HG03108 (cell line): ENCODE data around the gene PTPRN2.
"Not testable (repeated sequence)": the region's sequence is repeated elsewhere in the genome, so short reads cannot be mapped to it uniquely, and the experiment has no call there.

Experiments used
- ATAC-seq: cut with Tn5 transposase; IDR thresholded peaks from one replicate; pipeline ENCODE4 v1.9.1; 2021; ENCODE audit warnings: moderate library complexity; ENCODE audit not compliant: unreplicated experiment

The PTPRN2 gene

DNA sequence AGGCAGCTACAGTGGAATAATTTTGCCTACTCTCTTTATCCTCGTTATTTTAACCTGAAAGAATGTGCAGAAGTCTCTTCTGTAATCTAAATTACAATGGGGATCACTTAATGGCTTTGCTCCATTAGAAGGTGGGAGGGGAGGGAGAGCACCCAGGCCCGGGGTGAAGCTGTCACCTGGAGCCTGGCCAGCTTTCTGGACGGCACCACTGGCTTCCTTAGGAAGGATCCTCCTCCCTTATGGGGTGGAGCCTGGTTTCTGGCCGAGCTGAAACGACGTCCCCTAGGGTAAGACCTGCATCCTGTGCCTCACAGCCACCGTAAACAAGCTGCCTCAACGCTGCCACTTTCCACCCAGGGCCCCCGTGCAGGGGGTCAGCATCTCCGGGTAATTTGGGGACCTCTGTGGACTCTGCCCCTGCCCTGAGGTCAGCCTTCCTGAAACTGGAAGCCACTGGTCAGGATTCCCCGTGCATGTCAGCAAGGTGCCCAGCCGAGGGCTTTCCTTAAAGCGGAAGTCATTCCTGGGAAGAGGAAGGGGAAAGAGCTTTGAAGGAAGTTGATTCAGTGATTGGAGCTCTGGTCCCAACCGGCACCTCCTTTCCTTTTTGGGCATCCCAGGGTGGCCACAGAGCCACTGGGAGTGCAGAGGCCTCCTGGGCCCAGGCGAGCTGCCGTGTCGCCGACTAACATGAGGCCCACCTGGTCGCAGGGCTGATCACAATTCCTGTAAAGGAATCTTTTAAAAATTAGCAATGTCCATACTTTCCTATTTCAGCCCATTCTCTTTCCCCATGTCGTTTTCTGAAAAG, 681.8 kb downstream of the PTPRN2 start:
- ATAC-seq, result no peak

DNA sequence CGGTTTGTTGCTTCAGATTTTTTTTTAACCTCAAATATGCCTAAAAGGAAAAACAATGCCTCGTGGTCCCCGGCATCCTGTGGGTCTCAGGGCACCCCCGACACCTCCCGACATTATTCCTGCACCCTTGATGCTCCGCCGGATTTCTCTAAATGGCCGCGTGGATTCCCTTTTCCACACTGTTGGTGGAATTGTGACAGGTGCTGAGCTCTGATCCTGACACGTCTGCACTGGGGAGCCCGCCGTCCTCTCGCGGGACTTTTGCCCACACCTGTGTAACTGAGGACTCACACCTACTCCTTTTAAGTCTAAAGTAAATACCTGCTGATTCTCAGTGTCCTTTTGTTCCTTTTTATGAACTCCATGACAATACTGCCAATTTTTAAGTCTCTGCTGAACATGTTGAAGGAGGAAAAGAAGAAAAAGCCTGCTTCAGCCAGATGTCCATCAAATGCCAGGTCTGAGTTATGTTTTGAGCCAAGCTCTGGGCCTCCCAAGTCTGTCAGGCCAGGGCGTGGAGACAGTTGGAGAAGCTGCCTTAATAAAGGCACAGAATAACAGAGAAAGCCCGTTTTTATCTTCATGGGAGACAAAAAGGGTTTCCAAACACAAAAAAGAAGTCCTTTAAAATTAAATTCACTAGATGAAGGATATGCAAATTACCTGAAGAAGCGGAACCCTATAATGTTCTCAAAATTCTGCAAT, 682.6 kb downstream of the PTPRN2 start:
- no peak for ATAC-seq

DNA sequence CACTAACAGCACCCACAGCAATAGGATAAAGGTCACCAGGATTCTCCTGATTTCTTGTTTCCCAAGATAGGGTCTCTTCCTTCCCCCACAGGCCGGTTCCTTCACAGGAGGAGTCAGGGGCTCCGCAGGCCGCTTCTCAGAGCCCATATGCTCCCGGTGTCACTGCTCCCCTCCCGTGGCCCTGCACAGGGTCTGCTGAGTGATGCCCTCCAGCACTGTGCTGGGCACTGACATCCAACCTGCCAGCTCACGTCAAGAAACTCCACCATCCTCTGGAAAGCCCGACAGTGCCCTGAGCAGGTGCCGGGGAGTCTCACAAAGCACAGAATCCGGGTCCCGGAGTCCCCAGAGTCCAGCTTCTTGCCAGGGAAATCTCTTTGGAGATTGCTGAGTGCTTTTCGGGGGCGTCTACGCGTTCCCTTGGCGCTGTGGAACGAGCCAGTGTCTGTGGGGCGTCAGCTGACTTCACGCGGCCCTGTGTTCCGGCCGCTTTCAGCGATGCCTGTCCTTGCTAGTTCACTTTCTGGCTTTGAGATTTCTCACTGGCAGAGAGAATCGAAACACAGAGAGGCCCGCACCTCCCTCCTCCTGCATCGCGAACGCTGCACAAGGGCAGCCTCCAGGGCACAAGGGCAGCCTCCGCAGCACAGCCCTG, 683.3 kb downstream of the PTPRN2 start:
- no peak for ATAC-seq

DNA sequence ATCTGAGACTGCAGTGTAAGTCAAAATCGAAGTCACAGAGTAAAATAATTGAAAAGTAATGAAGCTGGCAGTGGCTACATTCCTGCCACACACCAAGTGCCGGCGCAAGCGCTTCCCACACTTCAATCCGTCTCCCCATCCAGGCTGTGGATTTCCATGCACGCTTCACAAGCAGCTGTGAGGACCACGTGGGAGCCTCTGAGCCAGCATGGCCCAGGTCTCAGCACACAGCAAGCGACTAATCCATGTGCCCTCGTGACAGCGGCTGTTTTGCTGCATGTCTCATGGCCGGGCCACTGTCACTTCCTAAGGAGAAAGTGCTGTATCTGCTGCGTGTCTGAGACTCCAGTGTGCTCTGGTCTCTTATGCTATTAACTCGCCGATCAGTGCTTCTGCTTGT, 683.9 kb downstream of the PTPRN2 start:
- ATAC-seq, result no peak

DNA sequence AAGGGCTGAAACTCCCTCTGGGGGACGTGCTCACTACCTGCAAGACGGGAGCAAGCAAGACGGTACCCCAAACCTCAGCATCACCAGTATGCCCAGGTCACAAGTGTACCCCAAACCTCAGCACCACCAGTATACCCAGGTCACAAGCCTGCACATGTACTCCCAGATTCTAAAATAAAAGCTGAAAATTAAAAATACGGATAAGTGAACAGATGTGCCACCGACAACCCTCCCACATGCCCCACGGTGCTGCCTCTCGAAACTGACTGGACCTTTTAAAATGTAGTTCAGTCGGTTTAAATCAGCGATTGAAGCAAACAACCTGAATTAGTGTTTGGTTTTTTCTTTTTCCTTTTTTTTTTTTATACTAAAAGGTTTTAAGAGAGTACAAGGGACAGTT, 684.3 kb downstream of the PTPRN2 start:
- no peak for ATAC-seq

DNA sequence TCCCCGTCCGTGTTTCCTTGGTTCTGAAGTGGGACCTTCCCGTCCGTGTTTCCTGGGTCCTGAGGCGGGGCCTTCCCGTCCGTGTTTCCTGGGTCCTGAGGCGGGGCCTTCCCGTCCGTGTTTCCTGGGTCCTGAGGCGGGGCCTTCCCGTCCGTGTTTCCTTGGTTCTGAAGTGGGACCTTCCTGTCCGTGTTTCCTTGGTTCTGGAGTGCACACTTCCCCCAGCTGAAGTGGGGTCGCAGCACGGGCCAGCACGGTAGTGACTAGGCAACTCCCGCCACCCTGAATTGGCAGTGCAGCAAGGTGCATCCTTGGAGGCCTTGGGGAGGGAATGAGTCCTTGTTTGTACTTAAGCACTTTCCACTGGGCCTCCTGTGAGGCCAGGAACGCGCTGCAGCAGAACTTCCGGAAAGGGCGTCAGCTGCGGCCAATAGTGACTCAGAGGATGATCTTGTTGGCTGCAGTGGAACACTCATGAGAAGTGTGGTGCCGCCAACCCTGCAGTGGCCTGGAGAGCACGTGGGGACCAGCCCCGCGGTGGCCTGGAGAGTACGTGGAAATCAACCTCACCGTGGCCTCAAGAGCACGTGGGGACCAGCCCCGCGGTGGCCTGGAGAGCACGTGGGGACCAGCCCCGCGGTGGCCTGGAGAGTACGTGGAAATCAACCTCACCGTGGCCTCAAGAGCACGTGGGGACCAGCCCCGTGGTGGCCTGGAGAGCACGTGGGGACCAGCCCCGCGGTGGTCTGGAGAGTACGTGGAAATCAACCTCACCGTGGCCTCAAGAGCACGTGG, 685.6 kb downstream of the PTPRN2 start:
- not testable (repeated sequence) for ATAC-seq

DNA sequence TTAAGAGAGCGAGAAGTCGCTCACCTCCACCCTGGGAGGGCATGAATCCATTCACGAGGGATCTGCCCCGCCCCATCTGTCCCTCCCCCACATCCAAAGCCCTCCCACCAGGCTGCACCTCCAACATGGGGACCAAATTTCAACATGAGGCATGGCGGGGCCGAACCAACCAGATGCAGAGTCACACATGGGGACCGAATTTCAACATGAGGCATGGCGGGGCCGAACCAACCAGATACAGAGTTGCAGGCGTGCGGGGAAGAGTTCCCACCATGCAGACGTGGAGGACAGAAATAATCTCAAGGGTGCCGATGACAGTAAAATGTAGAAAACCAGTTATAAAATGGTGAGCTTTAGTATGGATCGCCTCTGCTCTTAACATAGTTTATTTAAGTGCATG, 686.5 kb downstream of the PTPRN2 start:
- ATAC-seq, result no peak

DNA sequence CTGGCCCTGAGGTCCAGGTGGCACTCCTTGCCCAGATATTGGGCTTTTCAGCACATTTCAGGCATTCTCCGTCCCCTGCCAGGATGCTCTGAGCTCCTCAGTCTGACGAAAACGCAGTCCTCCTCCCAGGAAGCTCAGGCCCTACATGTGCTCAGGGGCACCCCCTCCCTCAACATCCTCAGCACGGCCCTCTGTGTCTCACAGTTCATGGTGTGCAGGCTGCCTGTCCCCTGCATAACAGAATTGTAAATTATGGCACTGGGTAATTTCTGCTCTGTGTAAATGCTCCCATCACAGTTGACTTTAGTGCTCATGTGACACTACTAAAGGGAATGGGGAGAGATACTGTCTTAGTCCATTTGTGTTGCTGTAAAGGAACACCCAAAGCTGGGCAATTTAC, 687.1 kb downstream of the PTPRN2 start:
- no peak for ATAC-seq

DNA sequence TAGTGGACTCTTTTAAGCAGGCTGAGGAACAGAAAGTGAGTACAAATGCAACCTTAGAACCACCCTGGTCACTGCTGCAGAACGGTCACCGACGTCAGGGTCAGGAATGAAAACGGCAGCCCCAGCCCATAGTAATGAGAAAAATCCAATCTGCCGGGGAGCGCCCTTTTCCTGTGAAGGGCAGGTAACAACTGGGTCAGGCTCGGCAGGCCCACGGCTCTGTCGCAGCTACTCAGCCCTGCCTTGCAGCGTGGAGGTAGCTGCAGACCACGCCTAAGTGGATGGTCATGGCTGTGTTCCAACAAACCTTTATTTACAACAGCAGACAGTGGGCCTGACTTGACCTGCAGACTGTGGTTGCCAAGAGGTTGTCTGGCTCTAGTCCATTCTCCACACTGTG, 687.6 kb downstream of the PTPRN2 start:
- no peak for ATAC-seq

DNA sequence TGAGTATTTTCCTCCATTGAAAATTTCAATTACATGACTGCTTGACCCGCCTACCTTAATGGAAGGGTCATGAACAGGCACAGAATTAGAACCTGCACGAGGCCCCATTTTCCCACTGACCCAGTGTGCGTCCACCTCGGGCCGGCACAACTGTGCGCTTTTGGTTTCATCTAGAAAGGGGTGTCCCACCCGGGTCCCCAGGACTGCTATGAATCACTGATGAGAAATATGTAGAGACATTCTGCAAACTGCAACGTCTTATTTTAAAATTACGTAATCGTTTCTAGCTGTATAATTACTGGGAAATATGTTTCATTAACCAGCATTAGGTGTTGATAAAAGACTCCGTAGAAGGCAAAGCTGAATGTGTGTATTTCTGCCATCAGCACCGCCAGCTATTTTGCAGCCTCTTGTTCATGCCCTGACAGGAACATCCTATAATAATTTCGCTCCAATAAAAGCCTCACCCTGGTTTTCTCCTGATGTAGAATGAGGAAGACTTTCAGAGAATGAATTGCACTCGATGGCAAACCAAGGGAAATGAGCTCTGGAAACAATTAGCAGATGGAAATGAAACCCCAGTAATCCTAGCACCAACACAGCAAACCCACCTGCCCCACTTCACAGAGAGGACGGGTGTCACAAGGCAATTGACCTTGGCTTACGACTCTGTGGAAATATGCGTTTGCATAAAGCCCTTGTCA, 688.7 kb downstream of the PTPRN2 start:
- no peak for ATAC-seq

DNA sequence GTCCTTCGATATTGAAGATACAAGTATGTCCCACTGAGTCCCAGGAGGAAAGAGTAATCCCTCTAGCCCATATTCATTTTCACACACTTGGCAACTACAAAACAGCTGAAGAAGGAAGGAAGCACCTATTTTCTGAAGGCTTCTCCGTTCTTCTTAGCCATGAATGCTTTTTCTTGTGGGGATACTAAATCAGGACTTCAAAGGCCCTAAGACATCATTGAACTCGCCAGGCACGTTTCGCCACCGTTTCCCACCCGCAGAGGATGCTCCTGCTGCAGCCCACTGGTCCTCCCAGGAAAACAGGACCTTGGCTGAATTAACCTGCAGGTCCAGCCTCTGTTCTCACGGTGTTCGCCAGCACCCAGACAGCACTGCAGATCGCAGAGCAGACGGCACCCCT, 689.4 kb downstream of the PTPRN2 start:
- ATAC-seq, result no peak

DNA sequence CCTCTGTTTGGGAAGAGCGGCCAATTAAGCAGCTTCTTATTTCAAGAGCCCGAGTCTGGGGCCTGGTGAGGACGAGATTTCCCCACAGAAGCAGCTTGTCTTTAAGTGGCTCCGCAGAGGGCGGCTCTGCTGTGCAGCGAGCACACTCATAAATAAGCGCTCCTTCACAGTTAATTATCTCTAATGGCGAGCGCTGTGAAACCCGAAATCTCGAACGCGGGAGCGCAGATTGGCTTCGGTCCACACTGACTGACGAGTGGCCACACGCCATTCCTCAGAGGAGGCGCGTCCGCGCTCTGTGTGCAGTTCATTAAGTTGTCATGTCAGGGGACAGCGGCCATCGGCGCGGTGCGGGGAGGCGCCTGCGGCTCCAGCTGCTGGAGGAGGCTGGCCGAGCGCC, 689.9 kb downstream of the PTPRN2 start:
- ATAC-seq, result no peak

DNA sequence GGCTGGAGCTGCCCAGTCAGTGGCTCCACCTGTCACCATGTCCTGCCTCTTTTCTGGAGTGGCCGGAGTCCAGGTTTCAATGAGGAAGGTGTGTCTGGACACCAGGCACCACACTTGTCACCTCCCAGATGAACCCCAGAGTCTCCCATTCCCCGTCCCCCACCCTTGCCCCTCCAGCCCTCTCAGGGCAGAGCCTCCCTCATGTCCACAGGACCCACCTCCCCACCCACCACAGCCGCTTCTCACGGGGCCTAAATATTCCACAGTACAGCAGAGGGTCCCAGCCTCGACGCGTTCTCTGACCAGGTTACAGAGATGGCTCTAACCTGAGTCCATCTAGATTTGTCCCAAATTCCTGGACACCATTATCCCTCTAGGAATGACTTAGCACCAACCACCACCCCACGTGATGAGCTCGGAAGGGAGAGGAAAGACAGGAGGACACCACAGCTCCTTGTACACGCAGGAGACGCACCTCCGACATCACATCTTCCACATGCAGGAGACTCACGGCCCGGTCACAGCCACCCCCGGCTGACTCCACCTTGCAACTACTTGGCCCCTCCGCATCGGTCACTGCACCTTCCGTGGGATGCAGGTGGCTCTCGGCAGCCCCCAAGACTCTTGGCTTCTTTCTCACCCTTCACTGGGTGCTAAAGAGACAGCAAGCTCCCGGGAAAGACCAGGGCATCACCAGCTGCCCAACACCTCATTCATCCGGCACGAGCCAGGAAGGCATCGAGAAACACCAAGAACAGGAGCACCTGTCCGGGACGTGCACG, 690.7 kb downstream of the PTPRN2 start:
- ATAC-seq, result no peak

DNA sequence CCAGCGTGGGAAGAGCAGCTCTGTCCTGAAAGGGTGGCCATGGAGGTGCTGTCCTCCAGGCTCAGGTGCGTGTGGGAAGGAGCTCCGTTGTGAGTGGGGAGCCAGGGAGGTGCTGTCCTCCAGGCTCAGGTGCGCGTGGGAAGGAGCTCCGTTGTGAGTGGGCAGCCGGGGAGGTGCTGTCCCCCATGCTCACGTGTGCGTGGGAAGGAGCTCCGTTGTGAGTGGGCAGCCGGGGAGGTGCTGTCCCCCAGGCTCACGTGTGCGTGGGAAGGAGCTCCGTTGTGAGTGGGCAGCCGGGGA, 691.3 kb downstream of the PTPRN2 start:
- ATAC-seq, result not testable (repeated sequence)

DNA sequence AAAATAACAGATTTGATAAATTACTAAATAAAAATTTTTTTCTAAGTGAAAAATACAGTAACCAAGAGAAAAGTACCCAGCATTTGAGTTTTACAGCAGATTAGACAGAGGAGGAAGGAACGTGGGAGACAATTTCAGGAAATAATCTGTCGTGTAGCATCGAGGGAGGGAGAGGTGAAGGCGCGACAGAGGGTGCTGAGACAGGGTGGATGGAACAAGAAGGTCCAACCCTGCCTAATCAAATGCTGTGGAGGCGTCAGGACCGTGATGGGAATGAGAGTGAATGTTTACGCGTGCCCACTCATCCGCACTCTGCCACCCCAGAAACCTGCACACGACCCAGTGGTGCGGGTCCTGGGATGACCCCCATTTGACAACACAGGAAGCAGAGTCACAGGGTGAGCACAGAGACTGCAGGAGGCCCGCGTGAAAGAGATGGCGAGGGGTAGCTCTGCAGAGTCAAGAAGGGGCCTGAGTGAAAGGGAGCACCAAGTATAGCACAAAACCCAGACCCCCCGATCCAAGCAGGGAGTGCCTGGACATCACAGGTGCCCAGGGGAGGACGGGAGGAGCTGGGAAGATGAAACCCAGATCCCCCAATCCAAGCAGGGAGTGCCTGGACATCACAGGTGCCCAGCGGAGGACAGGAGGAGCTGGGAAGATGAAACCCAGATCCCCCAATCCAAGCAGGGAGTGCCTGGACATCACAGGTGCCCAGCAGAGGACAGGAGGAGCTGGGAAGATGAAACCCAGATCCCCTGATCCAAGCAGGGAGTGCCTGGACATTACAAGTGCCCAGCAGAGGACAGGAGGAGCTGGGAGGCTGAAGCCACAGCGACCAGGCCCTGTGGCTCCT, 691.9 kb downstream of the PTPRN2 start:
- ATAC-seq, result no peak

DNA sequence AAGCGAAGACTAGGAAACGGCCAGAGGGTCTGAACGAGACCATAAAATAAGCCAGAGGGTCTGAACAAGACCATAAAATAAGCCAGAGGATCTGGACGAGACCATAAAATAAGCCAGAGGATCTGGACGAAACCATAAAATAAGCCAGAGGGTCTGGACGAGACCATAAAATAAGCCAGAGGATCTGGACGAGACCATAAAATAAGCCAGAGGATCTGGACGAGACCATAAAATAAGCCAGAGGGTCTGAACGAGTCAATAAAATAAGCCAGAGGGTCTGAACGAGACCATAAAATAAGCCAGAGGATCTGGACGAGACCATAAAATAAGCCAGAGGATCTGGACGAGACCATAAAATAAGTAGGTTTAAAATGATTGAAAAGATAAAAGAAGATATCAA, 692.5 kb downstream of the PTPRN2 start:
- ATAC-seq, result not testable (repeated sequence)

DNA sequence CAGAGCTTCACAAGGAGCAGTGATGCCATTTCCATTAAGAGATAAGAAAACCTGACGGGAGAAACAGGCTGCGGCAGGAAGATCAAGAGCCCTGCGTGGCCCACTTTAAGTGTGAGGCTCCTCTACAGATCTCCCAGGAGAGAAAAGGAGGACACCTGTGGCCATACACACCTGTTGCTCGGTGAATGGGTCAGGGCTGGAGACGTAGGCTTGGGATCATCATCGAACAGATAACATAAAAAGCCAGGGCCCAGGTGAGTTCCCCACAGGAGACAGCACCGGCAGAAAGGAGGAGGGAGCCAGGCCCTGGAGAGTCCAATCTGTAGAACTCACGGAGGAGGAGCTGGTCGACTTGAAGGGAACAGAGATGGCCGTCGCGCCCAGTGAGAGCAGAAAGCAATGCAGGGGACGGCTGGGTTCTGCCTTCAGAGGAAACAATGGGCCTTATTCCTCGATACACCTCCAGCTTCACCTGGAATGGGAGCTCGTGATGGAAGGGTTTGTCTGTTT, 694.0 kb downstream of the PTPRN2 start:
- no peak for ATAC-seq

DNA sequence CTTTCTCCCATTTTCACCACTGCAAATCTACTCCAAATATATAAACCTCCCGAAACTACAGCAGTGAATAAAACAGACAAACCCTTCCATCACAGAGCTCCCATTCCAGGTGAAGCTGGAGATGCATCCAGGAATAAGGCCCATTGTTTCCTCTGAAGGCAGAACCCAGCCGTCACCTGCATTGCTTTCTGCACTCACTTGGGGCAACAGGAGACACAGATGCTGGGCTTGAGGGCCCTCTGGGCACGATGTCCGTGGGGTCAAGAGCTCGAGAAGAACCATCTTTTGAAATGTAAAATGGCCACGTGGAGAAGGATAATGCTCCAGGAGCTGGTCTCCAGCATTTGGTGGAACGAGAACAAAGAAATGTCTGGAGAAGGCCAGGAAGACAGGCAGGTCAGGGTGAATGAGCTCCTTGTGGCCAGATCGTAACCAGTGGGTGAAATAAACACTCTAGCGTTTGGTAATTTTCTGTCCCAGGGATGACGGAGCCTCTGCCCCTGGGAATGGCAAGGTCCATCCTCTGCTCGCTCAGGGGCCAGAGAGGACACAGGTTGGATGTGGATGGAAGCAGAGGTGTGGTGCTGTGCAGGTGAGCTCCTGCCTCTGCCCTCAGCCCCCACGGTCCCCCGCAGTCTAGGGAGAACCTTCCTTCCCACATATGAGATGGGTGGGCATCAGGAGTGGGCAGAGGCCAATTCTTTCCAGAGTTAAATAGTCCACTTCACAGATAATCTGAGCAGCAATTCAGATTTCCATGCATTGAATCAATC, 694.7 kb downstream of the PTPRN2 start:
- ATAC-seq, result no peak
